Progenitor cell of endocrine pancreas (in vitro differentiated cells): ENCODE measurements around the gene EPC1. TPM values are rescaled to one million over a fixed set of nuclear protein-coding genes. Genes with fewer than 3 reads are reported as not detected.

ENCODE experiments used
- DNase-seq: peaks from one replicate; pipeline ENCODE4 v3.0.0; 2021; ENCODE audit warnings: low spot score; ENCODE audit not compliant: unreplicated experiment
- H3K27ac Mint-ChIP-seq: 2 replicates; pipeline ENCODE4 v1.8.0; 2021; ENCODE audit warnings: mild to moderate bottlenecking, moderate library complexity, mixed read lengths
- H3K27me3 Mint-ChIP-seq: 2 replicates; pipeline ENCODE4 v1.8.0; 2021; ENCODE audit warnings: mixed read lengths
- H3K36me3 Mint-ChIP-seq: 2 replicates; pipeline ENCODE4 v1.8.0; 2022; ENCODE audit warnings: mixed read lengths; ENCODE audit not compliant: insufficient read depth
- H3K4me1 Mint-ChIP-seq: 2 replicates; pipeline ENCODE4 v1.8.0; 2021; ENCODE audit warnings: low read depth, mixed read lengths
- H3K4me3 Mint-ChIP-seq: 2 replicates; pipeline ENCODE4 v1.8.0; 2021; ENCODE audit warnings: low read depth, mild to moderate bottlenecking, moderate library complexity, mixed read lengths
- H3K9me3 Mint-ChIP-seq: 2 replicates; pipeline ENCODE4 v1.8.0; 2021; ENCODE audit warnings: low read depth, mixed read lengths
- CTCF ChIP-seq: fragments of 200-600 bp; sonication (generic); IDR thresholded peaks from one replicate; pipeline ENCODE4 v1.5.0; 2021; ENCODE audit warnings: antibody characterized with exemption, mild to moderate bottlenecking; ENCODE audit not compliant: unreplicated experiment
- total RNA-seq: library from RNA; stranded (reverse); gene quantifications from 2 replicates; pipeline ENCODE4 v1.2.1, GENCODE V29; 2021

Gene EPC1
- total RNA-seq, 1 donor from 2014 or later: 61.6 TPM

GRCh38 chr10:32299354-32299980 lies 47.5 kb downstream of the EPC1 start:
- no peak for DNase-seq
- peaks cover 5% of the 10 kb centered on the region for H3K4me1 Mint-ChIP-seq
- no peaks in the 10 kb centered on the region for H3K9me3 Mint-ChIP-seq
- H3K27ac Mint-ChIP-seq: peak overlapping the region; percentile 15
- peaks cover 26% of the 10 kb centered on the region for H3K36me3 Mint-ChIP-seq
- no peaks in the 10 kb centered on the region for H3K27me3 Mint-ChIP-seq
- no peak overlapping the region for H3K4me3 Mint-ChIP-seq
- TF ChIP-seq CTCF: no peak

GRCh38 chr10:32298075-32298812 lies 48.7 kb downstream of the EPC1 start:
- DNase-seq: no peak
- no peak overlapping the region for H3K27ac Mint-ChIP-seq
- TF ChIP-seq CTCF: no peak
- peaks cover 5% of the 10 kb centered on the region for H3K4me1 Mint-ChIP-seq
- H3K36me3 Mint-ChIP-seq: peaks cover 20% of the 10 kb centered on the region
- no peak overlapping the region for H3K4me3 Mint-ChIP-seq
- no peaks in the 10 kb centered on the region for H3K27me3 Mint-ChIP-seq
- H3K9me3 Mint-ChIP-seq: no peaks in the 10 kb centered on the region

- no peaks in the 10 kb centered on the region for H3K27me3 Mint-ChIP-seq
- no peaks in the 10 kb centered on the region for H3K4me1 Mint-ChIP-seq
- H3K9me3 Mint-ChIP-seq: no peaks in the 10 kb centered on the region
- no peak for DNase-seq
- H3K27ac Mint-ChIP-seq: no peak overlapping the region
- TF ChIP-seq CTCF: no peak
- peaks cover 8% of the 10 kb centered on the region for H3K36me3 Mint-ChIP-seq
- H3K4me3 Mint-ChIP-seq: no peak overlapping the region
Observed at GRCh38 chr10:32295027-32295426, 51.9 kb downstream of the EPC1 start.

GRCh38 chr10:32293581-32293980 lies 53.4 kb downstream of the EPC1 start:
- Mint-ChIP-seq H3K27me3 (no peaks in the 10 kb centered on the region), H3K36me3 (peaks cover 9% of the 10 kb centered on the region), H3K9me3 (no peaks in the 10 kb centered on the region), H3K4me1 (no peaks in the 10 kb centered on the region), H3K4me3 (no peak overlapping the region), H3K27ac (no peak overlapping the region)
- no peak for DNase-seq
- no peak for TF ChIP-seq CTCF

GRCh38 chr10:32279795-32280194 lies 67.2 kb downstream of the EPC1 start:
- Mint-ChIP-seq H3K27me3 (no peaks in the 10 kb centered on the region), H3K4me1 (no peaks in the 10 kb centered on the region), H3K27ac (no peak overlapping the region), H3K4me3 (no peak overlapping the region), H3K36me3 (peaks cover 17% of the 10 kb centered on the region), H3K9me3 (no peaks in the 10 kb centered on the region)
- DNase-seq: no peak
- no peak for TF ChIP-seq CTCF
